Suprapubic skin (tissue), 4 donors: ENCODE measurements around the gene ANTXR1.

Source experiments
- CTCF ChIP-seq, 2 donors: fragments of 200-600 bp in 1 of 2; fragments of 450-650 bp in 1 of 2; sonication (generic) in 1 of 2; IDR thresholded peaks; one replicate each; pipeline ENCODE4 v1.5.1; 2016 to 2019; ENCODE audit warnings: antibody characterized with exemption in 2 of 2, mild to moderate bottlenecking in 1 of 2, moderate library complexity in 1 of 2
- EP300 ChIP-seq: sonication (generic); formaldehyde crosslinking; IDR thresholded peaks from one replicate; pipeline ENCODE4 v1.6.1; 2017; ENCODE audit warnings: antibody characterized with exemption
- POLR2A ChIP-seq, 2 donors: fragments of 450-650 bp; IDR thresholded peaks; one replicate each; pipeline ENCODE4 v1.6.1; 2017; ENCODE audit warnings: antibody characterized with exemption in 2 of 2, mild to moderate bottlenecking in 2 of 2, moderate library complexity in 2 of 2
- POLR2AphosphoS5 ChIP-seq, 3 donors: sonication (generic); formaldehyde crosslinking; IDR thresholded peaks; one replicate each; pipeline ENCODE4 v1.6.1; 2017; ENCODE audit warnings: antibody characterized with exemption in 3 of 3

GRCh38 chr2:69291721-69292120 is 278.7 kb downstream of the ANTXR1 start:
- TF ChIP-seq CTCF (IDR thresholded peaks at IDR 0.05) (no peak), POLR2A (IDR thresholded peaks at IDR 0.05) (no peak), POLR2AphosphoS5 (IDR thresholded peaks at IDR 0.05) (no peak), EP300 (no peak)
